ENCODE data around the gene CCNJL. TPM values are rescaled to one million over a fixed set of nuclear protein-coding genes. Genes with fewer than 3 reads are reported as not detected.

The CCNJL gene
- total RNA-seq, 1 donor from 2014 or later, result 29.0 TPM

DNA sequence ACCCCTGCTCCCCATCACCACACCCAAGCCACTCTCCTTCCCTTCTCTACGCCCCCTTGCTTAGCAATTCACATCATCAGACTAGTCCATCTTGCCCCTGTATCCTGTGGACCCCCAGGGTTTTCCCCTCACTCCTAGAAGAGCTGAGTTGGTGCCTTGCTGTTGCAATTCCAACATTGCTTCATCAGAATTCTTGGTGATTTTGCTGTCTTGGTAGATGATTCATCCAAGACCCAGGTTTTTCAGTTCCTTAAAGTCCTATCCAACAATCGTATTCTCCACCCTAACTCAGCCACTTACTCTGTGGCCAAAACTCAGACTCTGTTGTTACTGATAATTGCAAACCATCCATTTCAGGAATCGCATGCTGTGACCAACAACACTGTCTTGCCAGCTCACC lies 21.4 kb upstream of the CCNJL start:
- TF ChIP-seq, protein P1, sequence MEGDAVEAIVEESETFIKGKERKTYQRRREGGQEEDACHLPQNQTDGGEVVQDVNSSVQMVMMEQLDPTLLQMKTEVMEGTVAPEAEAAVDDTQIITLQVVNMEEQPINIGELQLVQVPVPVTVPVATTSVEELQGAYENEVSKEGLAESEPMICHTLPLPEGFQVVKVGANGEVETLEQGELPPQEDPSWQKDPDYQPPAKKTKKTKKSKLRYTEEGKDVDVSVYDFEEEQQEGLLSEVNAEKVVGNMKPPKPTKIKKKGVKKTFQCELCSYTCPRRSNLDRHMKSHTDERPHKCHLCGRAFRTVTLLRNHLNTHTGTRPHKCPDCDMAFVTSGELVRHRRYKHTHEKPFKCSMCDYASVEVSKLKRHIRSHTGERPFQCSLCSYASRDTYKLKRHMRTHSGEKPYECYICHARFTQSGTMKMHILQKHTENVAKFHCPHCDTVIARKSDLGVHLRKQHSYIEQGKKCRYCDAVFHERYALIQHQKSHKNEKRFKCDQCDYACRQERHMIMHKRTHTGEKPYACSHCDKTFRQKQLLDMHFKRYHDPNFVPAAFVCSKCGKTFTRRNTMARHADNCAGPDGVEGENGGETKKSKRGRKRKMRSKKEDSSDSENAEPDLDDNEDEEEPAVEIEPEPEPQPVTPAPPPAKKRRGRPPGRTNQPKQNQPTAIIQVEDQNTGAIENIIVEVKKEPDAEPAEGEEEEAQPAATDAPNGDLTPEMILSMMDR (IDR thresholded peaks at IDR 0.05; ENCODE audit: unreplicated experiment), result no peak
- DNase-seq (ENCODE audit: low spot score, unreplicated experiment), result no peak
- no peaks in the 10 kb centered on the region for H3K4me1 Mint-ChIP-seq (ENCODE audit: low read depth)
- H3K27me3 Mint-ChIP-seq, result peaks cover 3% of the 10 kb centered on the region
- H3K36me3 Mint-ChIP-seq (ENCODE audit: insufficient read depth), result no peaks in the 10 kb centered on the region
- no peak overlapping the region for H3K4me3 Mint-ChIP-seq (ENCODE audit: low read depth)
- no peak overlapping the region for H3K27ac Mint-ChIP-seq
- no peaks in the 10 kb centered on the region for H3K9me3 Mint-ChIP-seq (ENCODE audit: low read depth)

- Mint-ChIP-seq H3K4me3 (ENCODE audit: low read depth) (no peak overlapping the region), H3K4me1 (ENCODE audit: low read depth) (peaks cover 4% of the 10 kb centered on the region), H3K27ac (no peak overlapping the region), H3K36me3 (ENCODE audit: insufficient read depth) (no peaks in the 10 kb centered on the region), H3K9me3 (ENCODE audit: low read depth) (no peaks in the 10 kb centered on the region), H3K27me3 (peaks cover 3% of the 10 kb centered on the region)
- TF ChIP-seq, protein P1 (IDR thresholded peaks at IDR 0.05; ENCODE audit: unreplicated experiment), result no peak
- no peak for DNase-seq (ENCODE audit: low spot score, unreplicated experiment)
These were observed 17.8 kb upstream of the CCNJL start for GRCh38 chr5:160330212-160330611.

DNA sequence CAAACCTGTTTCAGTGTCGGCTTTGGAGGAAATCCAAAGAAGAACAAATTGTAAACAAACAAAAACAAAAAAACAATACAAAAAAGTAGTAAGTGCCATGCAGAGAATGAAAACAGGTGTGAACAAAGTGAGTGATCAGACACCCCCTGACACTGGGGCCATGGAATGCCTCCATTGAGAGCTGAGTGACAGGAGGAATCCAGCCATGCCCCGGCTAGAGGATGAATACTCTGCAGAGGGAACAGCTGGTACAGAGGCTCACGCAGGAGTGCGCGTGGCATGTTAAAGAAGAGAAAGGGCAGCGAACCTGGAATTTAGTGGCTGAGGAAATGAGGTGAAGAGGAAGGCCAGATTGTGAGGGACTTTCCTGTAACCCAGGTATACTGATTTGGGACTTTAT lies 15.5 kb upstream of the CCNJL start:
- H3K9me3 Mint-ChIP-seq (ENCODE audit: low read depth), result no peaks in the 10 kb centered on the region
- no peak overlapping the region for H3K4me3 Mint-ChIP-seq (ENCODE audit: low read depth)
- DNase-seq (ENCODE audit: low spot score, unreplicated experiment), result no peak
- peaks cover 4% of the 10 kb centered on the region for H3K4me1 Mint-ChIP-seq (ENCODE audit: low read depth)
- no peaks in the 10 kb centered on the region for H3K36me3 Mint-ChIP-seq (ENCODE audit: insufficient read depth)
- TF ChIP-seq, protein P1 (IDR thresholded peaks at IDR 0.05; ENCODE audit: unreplicated experiment), result no peak
- no peak overlapping the region for H3K27ac Mint-ChIP-seq
- peaks cover 3% of the 10 kb centered on the region for H3K27me3 Mint-ChIP-seq

DNA sequence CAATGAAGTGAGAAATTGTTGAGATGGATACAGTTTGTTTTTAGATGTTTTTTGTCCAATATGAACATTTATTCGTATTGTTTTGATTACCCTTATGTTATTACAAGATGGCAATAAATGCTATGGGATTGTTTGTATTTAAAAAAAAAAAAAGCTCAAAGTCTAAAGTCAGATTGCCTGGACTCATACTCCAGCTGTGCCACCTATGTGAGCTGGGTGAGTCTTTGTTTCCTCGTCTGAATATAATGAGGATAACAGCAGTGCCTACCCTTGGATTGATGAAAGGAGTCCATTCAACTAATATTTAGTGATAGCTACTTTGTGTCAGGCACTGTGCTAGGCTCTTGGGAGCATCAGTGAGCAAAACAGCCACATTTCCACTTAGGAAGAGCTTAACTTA lies 14.6 kb upstream of the CCNJL start:
- no peak overlapping the region for H3K4me3 Mint-ChIP-seq (ENCODE audit: low read depth)
- TF ChIP-seq, protein P1 (IDR thresholded peaks at IDR 0.05; ENCODE audit: unreplicated experiment), result no peak
- no peak for DNase-seq (ENCODE audit: low spot score, unreplicated experiment)
- H3K4me1 Mint-ChIP-seq (ENCODE audit: low read depth), result peaks cover 8% of the 10 kb centered on the region
- no peak overlapping the region for H3K27ac Mint-ChIP-seq
- H3K36me3 Mint-ChIP-seq (ENCODE audit: insufficient read depth), result no peaks in the 10 kb centered on the region
- no peaks in the 10 kb centered on the region for H3K9me3 Mint-ChIP-seq (ENCODE audit: low read depth)
- H3K27me3 Mint-ChIP-seq, result peaks cover 3% of the 10 kb centered on the region

DNA sequence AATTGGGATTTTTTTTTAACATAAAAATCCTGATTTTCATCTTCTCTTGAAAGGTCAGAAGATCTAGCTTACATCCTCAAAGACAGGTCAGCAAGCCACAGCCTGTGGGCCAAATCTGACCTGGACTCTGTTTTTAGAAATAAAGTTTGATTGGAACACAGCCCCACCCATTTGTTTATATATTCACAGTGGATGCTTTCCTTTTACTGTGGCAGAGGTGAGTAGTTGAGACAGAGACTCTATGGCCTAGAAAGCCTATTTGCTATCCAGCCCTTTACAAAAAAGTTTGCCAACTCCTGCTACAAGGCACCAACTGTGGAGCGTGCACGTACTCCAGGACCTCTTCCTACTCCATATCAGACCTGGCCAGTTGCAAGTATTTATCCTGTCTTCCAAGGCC lies 13.4 kb upstream of the CCNJL start:
- H3K4me3 Mint-ChIP-seq (ENCODE audit: low read depth), result no peak overlapping the region
- no peak overlapping the region for H3K27ac Mint-ChIP-seq
- TF ChIP-seq, protein P1 (IDR thresholded peaks at IDR 0.05; ENCODE audit: unreplicated experiment), result no peak
- no peaks in the 10 kb centered on the region for H3K9me3 Mint-ChIP-seq (ENCODE audit: low read depth)
- peaks cover 9% of the 10 kb centered on the region for H3K4me1 Mint-ChIP-seq (ENCODE audit: low read depth)
- no peaks in the 10 kb centered on the region for H3K36me3 Mint-ChIP-seq (ENCODE audit: insufficient read depth)
- H3K27me3 Mint-ChIP-seq, result peaks cover 3% of the 10 kb centered on the region
- no peak for DNase-seq (ENCODE audit: low spot score, unreplicated experiment)
